Psoas muscle (tissue), 8 donors: ENCODE measurements around the gene DNASE1L3. TPM values are rescaled to one million over a fixed set of nuclear protein-coding genes. Genes with fewer than 3 reads are reported as not detected.
"Not testable (repeated sequence)": the region's sequence is repeated elsewhere in the genome, so short reads cannot be mapped to it uniquely, and the experiment has no call there.

ENCODE experiments used
- ATAC-seq, 4 donors: fragments of 200-7000 bp; cut with Tn5 transposase; one replicate each; pipeline ENCODE4 v1.9.1; 2020; ENCODE audit warnings: moderate library complexity in 3 of 4, mild to moderate bottlenecking in 2 of 4
- DNase-seq, 2 donors: peaks; one replicate each; pipeline ENCODE4 v3.0.0-alpha.2; 2020
- H3K27ac ChIP-seq: fragments of 200-600 bp; one replicate; pipeline ENCODE4 v1.8.0; 2022
- H3K27me3 ChIP-seq, 3 donors: fragments of 200-600 bp in 1 of 3; one replicate each; pipeline versions ENCODE4 v1.6.1 to v1.8.0; 2013 to 2022; ENCODE audit warnings: low read length in 2 of 3, mild to moderate bottlenecking in 2 of 3, moderate library complexity in 1 of 3; ENCODE audit not compliant: insufficient read depth in 3 of 3
- H3K36me3 ChIP-seq, 2 donors: fragments of 200-600 bp in 1 of 2; one replicate each; pipeline versions ENCODE4 v1.6.1 to v1.8.0; 2013 to 2022; ENCODE audit warnings: low read depth in 1 of 2, mild to moderate bottlenecking in 1 of 2, moderate library complexity in 1 of 2; ENCODE audit not compliant: insufficient read depth in 1 of 2
- H3K4me1 ChIP-seq: fragments of 200-600 bp; one replicate; pipeline ENCODE4 v1.8.0; 2022
- H3K4me3 ChIP-seq: fragments of 200-600 bp; one replicate; pipeline ENCODE4 v1.8.0; 2022; ENCODE audit warnings: mild to moderate bottlenecking
- H3K9me3 ChIP-seq: fragments of 200-600 bp; one replicate; pipeline ENCODE4 v1.8.0; 2022
- CTCF ChIP-seq: fragments of 200-600 bp; IDR thresholded peaks from one replicate; pipeline ENCODE4 v1.8.0; 2022; ENCODE audit warnings: antibody characterized with exemption
- WGBS, 3 donors: extraction: QIAGEN DNeasy Blood & Tissue Kit; methylation state at CpG; one replicate each; pipeline versions ENCODE4 v1.1.6 to v1.1.7; 2013; 5-methylcytosine and 5-hydroxymethylcytosine counted together
- intact Hi-C, 2 donors: fragments of 100-400 bp; cut with DNase I; formaldehyde crosslinking; loops; one replicate each; pipeline versions ENCODE4 v1.11.0 to v1.14.2; 2022
- polyA plus RNA-seq, 3 donors: library from polyadenylated mRNA; stranded (reverse); fragments of 200-250 nt; gene quantifications; one replicate each; pipeline ENCODE4 v1.2.3, GENCODE V29; 2013
- total RNA-seq, 4 donors: library from RNA; stranded (reverse); fragmentation: NEBNext Ultra II Directional in 2 of 4; extraction: Animal tissue kit (Norgen Biotek cat#: 25700) in 2 of 4; gene quantifications; one replicate each; pipeline versions ENCODE4 v1.2.1 to v1.2.4, GENCODE V29; 2021 to 2023
- donor health status: healthy with polysubstance abuse.
- donor health status: DM: no; HTN: no; CAD: no; lungs with moderate emphysema.
- donor health status: Bipolar disorder and iron deficiency.
- donor health status: healthy.
- donor health status: DM: yes; HTN: yes; CAD: no.
- donor health status: DM: no; HTN: no; CAD: no.
- donor health status: DM: no; HTN: no; CAD: no.
- donor health status: DM: yes; HTN: yes; CAD: no.

Gene DNASE1L3
- total and polyA plus RNA-seq, 7 donors, result 0.18 to 1.4 (median 0.73) TPM

- no peaks in the 10 kb centered on the region for H3K36me3 ChIP-seq
- no peak overlapping the region for H3K27ac ChIP-seq
- no peaks in the 10 kb centered on the region for H3K9me3 ChIP-seq
- DNase-seq (no peak), ATAC-seq (no peak)
- intact Hi-C loops, result loop anchor here in 1 of 2 donors (10.0 kb wide), 1 partner anchor 576 kb away; no protein-coding TSS in a partner anchor
- H3K4me3 ChIP-seq, result no peak overlapping the region
- TF ChIP-seq CTCF, result no peak
- no peaks in the 10 kb centered on the region for H3K4me1 ChIP-seq
- 0 to 56% (median 33%) methylated on average over 1 of the region's 1 CpG for WGBS, 3 donors
- peaks cover 0 to 3% (median 0%) of the 10 kb centered on the region in 3 donors for H3K27me3 ChIP-seq
Observed at GRCh38 chr3:58230876-58231552, 20.2 kb upstream of the DNASE1L3 start.

GRCh38 chr3:58227933-58228332 lies 17.2 kb upstream of the DNASE1L3 start:
- DNase-seq, H3K27me3 ChIP-seq, H3K4me1 ChIP-seq, H3K27ac ChIP-seq, H3K36me3 ChIP-seq, intact Hi-C loops, ATAC-seq, H3K4me3 ChIP-seq, H3K9me3 ChIP-seq: not testable (repeated sequence)
- 91 to 94% (median 94%) methylated on average over 3 of the region's 3 CpGs for WGBS, 3 donors

DNA sequence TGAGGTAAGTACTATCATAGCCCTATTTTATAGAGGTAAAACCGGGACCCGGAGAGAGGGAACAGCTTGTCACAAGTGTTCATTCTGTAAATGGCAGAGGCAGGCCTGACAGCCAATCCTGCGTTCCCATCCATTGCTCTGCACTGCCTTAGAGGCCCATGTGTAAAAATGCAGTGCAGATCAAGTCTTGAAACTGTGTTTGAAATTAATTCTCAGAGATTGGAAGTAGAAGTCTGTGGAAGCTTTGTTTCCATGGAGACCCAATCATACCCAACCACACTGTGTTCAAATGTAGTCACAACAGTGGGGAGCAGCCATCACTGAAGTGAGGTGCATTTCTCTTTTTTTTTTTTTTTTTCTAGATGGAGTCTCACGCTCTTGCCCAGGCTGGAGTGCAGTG lies 13.1 kb upstream of the DNASE1L3 start:
- Histone ChIP-seq H3K36me3 (no peaks in the 10 kb centered on the region), H3K4me3 (no peak overlapping the region), H3K9me3 (no peaks in the 10 kb centered on the region), H3K27ac (no peak overlapping the region), H3K4me1 (no peaks in the 10 kb centered on the region), H3K27me3 (no peaks in the 10 kb centered on the region)
- DNase-seq (no peak), ATAC-seq (no peak)
- 87 to 89% (median 88%) methylated on average over 4 of the region's 4 CpGs for WGBS, 3 donors
- intact Hi-C loops, result no loop called here
- no peak for TF ChIP-seq CTCF

DNA sequence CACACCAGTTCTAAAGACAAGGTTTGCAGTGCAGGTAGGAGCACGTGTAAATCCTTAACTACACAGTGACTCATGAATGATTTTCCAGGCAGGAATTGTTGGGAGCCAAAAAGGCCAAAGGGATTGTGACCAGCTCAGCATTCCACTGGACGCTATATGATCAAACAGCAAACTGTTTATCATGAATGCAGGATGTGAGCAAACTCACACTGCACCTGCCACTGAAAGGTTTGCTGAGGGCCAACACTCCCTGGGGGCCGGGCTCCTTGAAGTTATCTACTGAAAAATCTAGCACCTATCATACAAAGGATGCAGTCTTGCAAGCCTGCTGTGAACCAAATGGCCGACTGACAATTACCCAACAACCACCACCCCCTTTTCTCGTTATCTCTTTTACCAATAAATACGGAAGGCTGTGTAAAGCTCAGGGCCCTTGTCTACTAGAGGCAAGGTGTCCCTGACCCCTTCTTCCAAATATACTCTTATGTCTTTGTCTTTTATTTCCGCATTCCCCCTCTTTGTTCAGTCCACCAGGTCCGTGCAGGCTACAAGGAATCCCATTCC lies 11.5 kb upstream of the DNASE1L3 start:
- Histone ChIP-seq H3K9me3 (no peaks in the 10 kb centered on the region), H3K36me3 (no peaks in the 10 kb centered on the region), H3K27ac (no peak overlapping the region), H3K4me1 (no peaks in the 10 kb centered on the region), H3K27me3 (no peaks in the 10 kb centered on the region), H3K4me3 (no peak overlapping the region)
- intact Hi-C loops, result no loop called here
- no peak for TF ChIP-seq CTCF
- 59 to 64% (median 62%) methylated on average over 8 of the region's 8 CpGs for WGBS, 3 donors
- ATAC-seq, result no peak
- no peak for DNase-seq

DNA sequence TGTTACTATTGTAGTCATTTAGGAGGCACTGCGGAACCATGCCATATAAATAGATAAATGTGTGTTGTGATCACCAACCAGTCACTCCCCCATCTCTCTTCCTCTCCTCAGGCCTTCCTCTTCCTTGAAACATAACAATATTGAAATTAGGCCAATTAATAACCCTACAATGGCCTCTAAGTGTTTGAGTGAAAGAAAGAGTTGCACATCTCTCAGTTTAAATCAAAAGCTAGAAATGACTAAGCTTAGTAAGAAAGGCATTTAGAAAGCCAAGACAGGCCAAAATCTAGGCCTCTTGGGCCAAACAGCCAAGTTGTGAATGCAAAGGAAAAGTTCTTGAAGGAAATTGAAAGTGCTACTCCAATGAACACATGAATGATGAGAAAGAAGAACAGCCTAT lies 8.1 kb upstream of the DNASE1L3 start:
- no peak overlapping the region for H3K4me3 ChIP-seq
- H3K27me3 ChIP-seq, result no peaks in the 10 kb centered on the region
- intact Hi-C loops, result loop anchor here (5.0 kb wide), 2 partner anchors 37 to 42 kb away; no protein-coding TSS in a partner anchor
- ATAC-seq (no peak), DNase-seq (no peak)
- no peaks in the 10 kb centered on the region for H3K4me1 ChIP-seq
- no peaks in the 10 kb centered on the region for H3K36me3 ChIP-seq
- H3K9me3 ChIP-seq, result no peaks in the 10 kb centered on the region
- WGBS, 3 donors, result 77 to 91% (median 83%) methylated on average over 1 of the region's 1 CpG
- TF ChIP-seq CTCF, result no peak
- H3K27ac ChIP-seq, result no peak overlapping the region
